Measurements from ENCODE around the gene SLC5A9. TPM values are rescaled to one million over a fixed set of nuclear protein-coding genes. Genes with fewer than 3 reads are reported as not detected.

SLC5A9 gene
- total RNA-seq, 1 experiment from 2014 or later: not detected

DNA sequence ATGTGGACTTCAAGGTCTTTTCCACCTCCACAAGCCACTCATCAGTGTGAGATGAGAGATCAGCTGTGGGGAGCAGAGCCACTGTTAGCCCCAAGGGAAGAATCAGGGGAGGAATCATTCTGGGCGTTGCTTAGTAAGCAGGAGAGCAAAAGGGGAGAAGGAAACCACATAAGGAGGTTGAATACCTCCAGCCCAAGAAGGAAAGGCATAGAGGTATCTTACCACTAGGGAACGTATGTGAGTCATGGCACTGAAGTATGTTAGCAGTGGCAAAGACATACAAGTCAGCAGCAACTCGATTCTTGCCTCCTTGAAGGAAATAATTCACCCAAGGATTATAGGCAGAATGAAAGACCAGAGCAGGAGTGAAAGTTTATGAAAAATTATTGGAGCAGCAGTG is 31.6 kb upstream of the SLC5A9 start:
- no peak overlapping the region for H3K56ac ChIP-seq (ENCODE audit: insufficient read length, low read depth, low read length)
- H4K20me1 ChIP-seq (ENCODE audit: control insufficient read depth, insufficient read depth, insufficient read length): no peaks in the 10 kb centered on the region
- H3K27me3 ChIP-seq (ENCODE audit: insufficient read depth, low read length): no peaks in the 10 kb centered on the region
- H3K4me1 ChIP-seq (ENCODE audit: insufficient read depth, low read length): no peaks in the 10 kb centered on the region
- H3K4ac ChIP-seq (ENCODE audit: low read depth, low read length): no peak overlapping the region
- no peak overlapping the region for H4K8ac ChIP-seq (replicated peaks; ENCODE audit: insufficient read length, low read depth, low read length)
- Mint-ChIP-seq H3K36me3 (ENCODE audit: insufficient read depth in 1 of 3, low read depth in 3 of 3) (peaks cover 17 to 38% (median 23%) of the 10 kb centered on the region in 3 experiments), H3K27ac (no peak overlapping the region), H3K27me3 (ENCODE audit: low read depth) (peaks cover 13% of the 10 kb centered on the region), H3K4me1 (no peaks in the 10 kb centered on the region), H3K9me3 (peaks cover 66 to 68% of the 10 kb centered on the region in 2 experiments), H3K4me3 (no peak overlapping the region)
- H3K79me1 ChIP-seq (ENCODE audit: insufficient read depth, low read depth, low read length, poor library complexity, severe bottlenecking): no peaks in the 10 kb centered on the region
- TF ChIP-seq, protein P1, sequence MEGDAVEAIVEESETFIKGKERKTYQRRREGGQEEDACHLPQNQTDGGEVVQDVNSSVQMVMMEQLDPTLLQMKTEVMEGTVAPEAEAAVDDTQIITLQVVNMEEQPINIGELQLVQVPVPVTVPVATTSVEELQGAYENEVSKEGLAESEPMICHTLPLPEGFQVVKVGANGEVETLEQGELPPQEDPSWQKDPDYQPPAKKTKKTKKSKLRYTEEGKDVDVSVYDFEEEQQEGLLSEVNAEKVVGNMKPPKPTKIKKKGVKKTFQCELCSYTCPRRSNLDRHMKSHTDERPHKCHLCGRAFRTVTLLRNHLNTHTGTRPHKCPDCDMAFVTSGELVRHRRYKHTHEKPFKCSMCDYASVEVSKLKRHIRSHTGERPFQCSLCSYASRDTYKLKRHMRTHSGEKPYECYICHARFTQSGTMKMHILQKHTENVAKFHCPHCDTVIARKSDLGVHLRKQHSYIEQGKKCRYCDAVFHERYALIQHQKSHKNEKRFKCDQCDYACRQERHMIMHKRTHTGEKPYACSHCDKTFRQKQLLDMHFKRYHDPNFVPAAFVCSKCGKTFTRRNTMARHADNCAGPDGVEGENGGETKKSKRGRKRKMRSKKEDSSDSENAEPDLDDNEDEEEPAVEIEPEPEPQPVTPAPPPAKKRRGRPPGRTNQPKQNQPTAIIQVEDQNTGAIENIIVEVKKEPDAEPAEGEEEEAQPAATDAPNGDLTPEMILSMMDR (conservative IDR thresholded peaks at IDR 0.05): no peak
- no peak overlapping the region for H4K91ac ChIP-seq (ENCODE audit: insufficient read length, low read depth, low read length)
- H3K9me3 ChIP-seq (ENCODE audit: control insufficient read depth, low read depth, low read length): peaks cover 47% of the 10 kb centered on the region
- H2AFZ ChIP-seq (ENCODE audit: low read length): no peak overlapping the region
- no peak overlapping the region for H3K9ac ChIP-seq (ENCODE audit: extremely low read depth, insufficient read length, low read length)
- no peak overlapping the region for H2BK5ac ChIP-seq (ENCODE audit: insufficient read length, low read length)
- H3K4me2 ChIP-seq (ENCODE audit: insufficient read depth, insufficient read length, low read length): no peak overlapping the region
- no peak overlapping the region for H2AK5ac ChIP-seq (ENCODE audit: insufficient read length, low read length)
- no peaks in the 10 kb centered on the region for H3K23me2 ChIP-seq (ENCODE audit: insufficient read length, low read depth, low read length, poor library complexity, severe bottlenecking)
- DNase-seq: no peak
- H3K79me2 ChIP-seq (ENCODE audit: insufficient read depth, low read length): no peaks in the 10 kb centered on the region
- H3K23ac ChIP-seq (ENCODE audit: insufficient read length, low read depth, low read length): no peak overlapping the region
- no peak overlapping the region for H3T11ph ChIP-seq (ENCODE audit: low read length)
- H2BK15ac ChIP-seq (ENCODE audit: low read depth, low read length): no peak overlapping the region
- H2BK120ac ChIP-seq (ENCODE audit: low read depth, low read length, poor library complexity, severe bottlenecking): no peak overlapping the region
- H3K14ac ChIP-seq (ENCODE audit: insufficient read depth, low read length): no peak overlapping the region
- no peak overlapping the region for H2BK20ac ChIP-seq (ENCODE audit: low read depth, low read length, poor library complexity, severe bottlenecking)
- H3K27ac ChIP-seq (ENCODE audit: insufficient read length, low read depth, low read length): no peak overlapping the region
- H2BK12ac ChIP-seq (ENCODE audit: insufficient read length, low read depth, low read length): no peak overlapping the region
- no CpG with 5 or more reads among the region's 3 CpGs for WGBS (ENCODE audit: extremely low coverage, insufficient read length, low lambda C conversion rate)
- no peak overlapping the region for H4K5ac ChIP-seq (ENCODE audit: insufficient read length, low read depth, low read length)
- no peak overlapping the region for H3K18ac ChIP-seq (ENCODE audit: insufficient read length, low read depth, low read length)

All from H9 (cell line).